ENCODE data around the gene RASSF8.

Gene RASSF8

GRCh38 chr12:25958428-25959070 is at the start of gene RASSF8:
TSS of gene RASSF8 (plus strand) at chr12:25958682. CDS start at chr12:26055344, 96,662 bp downstream.
- no peak for DNase-seq

GRCh38 chr12:25914551-25914950 is 43.9 kb upstream of the RASSF8 start:
- DNase-seq, result no peak

- no peak for DNase-seq
Measured at GRCh38 chr12:25924491-25925001, 33.9 kb upstream of the RASSF8 start.

GRCh38 chr12:25925064-25925463 is 33.4 kb upstream of the RASSF8 start:
- DNase-seq, result no peak

GRCh38 chr12:25926536-25926935 is 31.9 kb upstream of the RASSF8 start:
- DNase-seq, result no peak

GRCh38 chr12:25929142-25929541 is 29.3 kb upstream of the RASSF8 start:
- no peak for DNase-seq

- DNase-seq, result no peak
Measured at GRCh38 chr12:25932971-25933370, 25.5 kb upstream of the RASSF8 start.

GRCh38 chr12:25934456-25934855 is 24.0 kb upstream of the RASSF8 start:
- DNase-seq, result no peak

- DNase-seq, result no peak
Measured at GRCh38 chr12:25935355-25936144, 22.9 kb upstream of the RASSF8 start.

- DNase-seq, result no peak
Measured at GRCh38 chr12:25937096-25937495, 21.4 kb upstream of the RASSF8 start.

- DNase-seq, result no peak
Measured at GRCh38 chr12:25938581-25938980, 19.9 kb upstream of the RASSF8 start.

GRCh38 chr12:25939606-25940005 is 18.9 kb upstream of the RASSF8 start:
- DNase-seq, result no peak

- no peak for DNase-seq
Measured at GRCh38 chr12:25940886-25941285, 17.6 kb upstream of the RASSF8 start.

GRCh38 chr12:25942709-25943108 is 15.8 kb upstream of the RASSF8 start:
- DNase-seq, result no peak

GRCh38 chr12:25943940-25944339 is 14.5 kb upstream of the RASSF8 start:
- DNase-seq, result no peak

- no peak for DNase-seq
Measured at GRCh38 chr12:25949343-25949742, 9.1 kb upstream of the RASSF8 start.

GRCh38 chr12:25950329-25951115 is 8.0 kb upstream of the RASSF8 start:
- no peak for DNase-seq

GRCh38 chr12:25957793-25958427 is 572 bp upstream of the RASSF8 start:
- DNase-seq, result no peak

GRCh38 chr12:25959071-25959961 is 834 bp downstream of the RASSF8 start:
- DNase-seq, result no peak

GRCh38 chr12:25960143-25960542 is 1.7 kb downstream of the RASSF8 start:
- DNase-seq, result no peak

- no peak for DNase-seq
Measured at GRCh38 chr12:25960961-25961360, 2.5 kb downstream of the RASSF8 start.

Measured in activated CD4-positive, alpha-beta T cell treated with anti-CD3 and anti-CD28 coated beads for 1 hour (primary cell).